CD4-positive, alpha-beta T cell treated with Interleukin-15 for 4 hours (primary cell): ENCODE results near the gene TSC1.

Experiments used
- DNase-seq: peaks from one replicate; pipeline ENCODE4 v3.0.0-alpha.2; 2020; ENCODE audit warnings: low spot score

The TSC1 gene

DNA sequence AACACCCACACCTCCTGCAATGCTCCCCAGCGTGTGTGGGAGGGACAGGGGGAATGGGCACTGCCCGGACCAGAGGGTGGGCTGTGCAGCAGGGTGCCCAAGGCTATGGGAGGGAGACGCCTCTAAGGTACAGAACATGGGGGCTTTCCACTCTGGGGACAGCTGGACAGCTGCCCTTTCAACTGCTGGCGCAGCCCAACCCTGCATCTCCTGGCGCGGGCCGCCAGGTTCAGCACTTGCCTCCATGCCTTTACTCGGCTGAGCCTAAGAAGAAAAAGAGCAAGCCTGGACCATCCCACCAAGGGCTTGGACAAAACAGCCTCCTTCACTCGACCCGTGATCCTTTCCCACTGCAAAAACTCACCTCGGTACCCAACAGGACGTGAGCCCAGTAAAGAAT, 81.3 kb downstream of the TSC1 start:
- DNase-seq: no peak

DNA sequence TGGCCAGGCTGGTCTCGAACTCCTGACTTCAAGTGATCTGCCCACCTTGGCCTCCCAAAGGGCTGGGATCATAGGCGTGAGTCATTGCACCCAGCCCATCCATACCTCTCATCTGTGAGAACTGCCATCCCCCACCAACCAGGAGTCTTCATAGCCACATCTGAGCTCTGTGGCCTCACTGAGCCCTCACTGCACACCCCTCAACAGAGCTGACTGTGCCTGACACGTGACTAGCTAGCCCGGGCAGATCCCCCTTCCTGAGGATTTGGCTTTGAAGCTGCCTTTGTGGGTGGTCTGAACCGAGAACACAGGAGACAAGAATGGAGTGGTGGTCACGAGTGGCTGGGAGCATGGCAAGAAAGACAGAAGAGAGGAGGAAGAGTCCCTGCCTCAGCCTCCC, 81.9 kb downstream of the TSC1 start:
- no peak for DNase-seq

DNA sequence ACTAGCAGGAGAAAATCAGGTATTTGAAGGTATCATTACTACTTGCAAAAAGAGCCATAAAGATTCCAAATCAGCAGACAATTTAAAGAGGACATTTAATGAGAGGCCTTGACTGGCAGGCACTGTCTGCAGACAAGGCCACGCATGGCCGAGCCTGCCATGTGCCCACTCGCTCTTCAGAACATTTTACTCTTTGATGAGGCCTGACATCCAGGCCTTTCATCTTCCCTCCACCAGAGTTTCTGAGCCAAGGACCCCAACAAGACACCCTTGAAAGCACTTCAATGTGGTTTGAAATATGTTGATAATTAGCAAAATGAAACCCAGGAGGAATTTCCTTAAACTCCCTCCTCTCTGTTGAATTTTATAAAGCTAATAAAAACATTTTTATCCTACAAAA, 82.8 kb downstream of the TSC1 start:
- no peak for DNase-seq

DNA sequence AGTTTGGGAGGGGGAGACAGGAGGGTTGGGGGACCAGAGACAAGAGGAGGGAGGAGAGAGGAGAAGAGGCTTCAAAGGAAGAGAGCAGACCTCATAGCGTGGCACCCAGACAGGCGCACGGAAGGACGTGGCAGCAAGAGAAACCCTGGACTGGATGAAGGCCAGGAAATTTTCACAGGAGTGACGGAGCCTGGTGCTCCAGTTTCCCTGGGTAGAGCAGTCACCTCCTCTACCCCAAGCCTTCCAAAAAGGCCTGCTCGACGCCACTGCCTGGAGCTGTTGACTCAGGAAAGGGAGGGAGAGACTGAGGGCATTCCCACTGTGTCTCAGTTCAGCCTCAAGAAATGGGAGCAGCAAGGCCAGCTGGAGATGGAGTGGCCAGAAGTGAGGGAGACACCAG, 85.7 kb downstream of the TSC1 start:
- no peak for DNase-seq

DNA sequence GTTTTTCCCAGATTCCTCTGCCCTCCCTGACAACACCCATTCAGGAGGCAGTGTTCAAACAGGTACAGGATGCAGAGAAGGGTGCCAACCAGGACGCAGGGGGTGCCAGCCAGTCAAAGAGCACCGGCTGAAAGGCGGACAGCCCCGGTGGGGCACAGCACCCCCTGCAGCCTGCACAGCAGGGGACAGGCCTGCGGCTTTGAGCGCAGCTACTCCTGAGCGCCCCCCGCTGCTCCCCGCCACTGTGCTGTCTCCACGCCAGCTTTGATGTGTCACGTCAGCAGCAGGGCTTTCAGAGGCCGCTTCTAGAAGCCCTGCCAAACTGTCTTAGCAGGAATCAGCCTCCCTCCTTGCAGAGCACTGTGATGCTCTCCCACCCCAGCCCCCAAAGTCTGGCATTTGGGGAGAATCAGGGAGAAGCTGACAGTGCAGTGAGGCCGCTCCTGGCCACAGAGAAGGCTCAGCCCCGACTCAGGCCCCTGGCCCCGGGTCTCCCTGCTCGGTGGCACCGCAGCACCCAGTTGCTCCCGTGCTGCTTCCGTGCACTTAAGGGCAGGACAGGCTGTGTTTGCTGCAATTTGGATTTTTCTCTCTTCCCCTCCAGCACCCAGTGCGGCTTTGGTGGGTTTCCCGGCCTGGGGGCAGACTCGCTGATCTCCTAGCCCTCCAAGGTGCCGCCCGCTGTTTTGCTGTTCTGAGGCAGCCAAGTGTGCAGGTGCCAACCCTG, 86.6 kb downstream of the TSC1 start:
- no peak for DNase-seq

DNA sequence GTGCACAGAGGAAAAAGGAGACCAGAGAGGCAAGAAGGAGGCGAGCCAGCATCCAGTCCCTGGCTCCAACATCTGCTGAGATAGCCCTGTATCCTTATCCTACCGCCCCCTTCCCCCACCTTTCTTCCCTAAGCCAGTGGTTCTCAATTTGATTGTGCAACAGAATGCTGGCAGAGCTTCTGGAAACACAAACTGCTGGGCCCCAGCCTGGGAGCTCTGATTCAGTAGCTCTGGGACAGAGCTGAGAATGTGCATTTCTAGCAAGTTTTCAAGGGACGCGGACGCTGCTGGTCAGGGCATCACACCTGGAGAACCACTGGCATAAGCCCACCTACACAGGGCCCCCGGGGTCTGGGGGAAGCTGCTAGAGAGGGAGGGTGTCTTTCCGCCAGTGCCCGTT, 87.4 kb downstream of the TSC1 start:
- DNase-seq: no peak

DNA sequence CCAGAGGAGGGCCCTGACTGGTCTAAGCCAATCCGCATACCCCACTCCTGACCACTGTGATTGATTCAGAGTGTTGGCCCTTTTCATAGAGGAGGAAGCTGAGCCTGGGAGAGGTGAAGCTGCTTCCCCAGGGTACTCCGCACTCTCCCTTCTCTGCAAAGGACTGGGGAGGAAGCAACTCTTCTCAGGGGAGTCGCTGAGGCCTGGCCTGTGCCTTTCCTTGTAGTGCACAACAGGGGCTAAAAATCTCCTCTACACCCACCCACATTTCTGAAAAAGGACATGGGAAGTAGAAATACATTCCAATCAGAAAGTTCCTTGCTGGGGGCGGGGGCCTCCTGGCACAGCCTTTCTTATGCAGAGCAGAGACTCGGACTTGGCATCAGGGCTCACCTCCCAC, 88.5 kb downstream of the TSC1 start:
- no peak for DNase-seq

DNA sequence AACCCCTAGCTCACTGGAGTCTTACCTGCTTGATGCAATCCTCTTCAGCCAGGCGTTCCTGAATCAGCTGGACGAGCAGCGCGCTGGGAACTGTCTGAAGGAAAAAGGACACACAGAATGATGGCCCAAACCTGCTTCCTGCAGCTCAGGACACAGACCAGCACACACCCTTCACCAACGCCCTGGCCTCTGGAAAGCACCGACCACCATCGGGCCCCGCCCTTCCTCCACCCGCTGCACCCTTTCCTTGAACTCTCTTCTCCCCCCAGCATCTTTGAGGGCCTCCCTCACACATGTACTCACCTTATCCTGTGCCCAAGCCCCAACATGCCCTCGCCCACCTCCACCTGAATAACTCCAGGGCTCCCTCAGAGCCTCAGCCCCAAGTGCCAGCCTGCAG, 89.6 kb downstream of the TSC1 start:
- no peak for DNase-seq

DNA sequence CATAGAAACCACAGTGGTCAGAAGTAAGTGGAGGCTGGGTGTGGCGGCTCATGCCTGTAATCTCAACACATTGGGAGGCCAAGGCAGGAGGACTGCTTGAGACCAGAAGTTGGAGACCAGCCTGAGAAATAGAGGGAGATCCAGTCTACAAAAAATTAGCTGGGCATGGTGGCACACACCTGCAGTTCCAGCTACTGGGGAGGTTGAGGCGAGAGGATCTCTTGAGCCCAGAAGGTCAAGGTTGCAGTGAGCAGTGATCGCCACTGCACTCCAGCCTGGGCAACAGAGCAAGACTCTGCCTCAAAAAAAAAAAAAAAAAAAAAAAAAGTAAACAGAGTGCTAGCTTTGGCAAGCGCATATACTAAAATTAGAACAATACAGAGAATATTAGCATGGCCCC, 90.9 kb downstream of the TSC1 start:
- DNase-seq: no peak

DNA sequence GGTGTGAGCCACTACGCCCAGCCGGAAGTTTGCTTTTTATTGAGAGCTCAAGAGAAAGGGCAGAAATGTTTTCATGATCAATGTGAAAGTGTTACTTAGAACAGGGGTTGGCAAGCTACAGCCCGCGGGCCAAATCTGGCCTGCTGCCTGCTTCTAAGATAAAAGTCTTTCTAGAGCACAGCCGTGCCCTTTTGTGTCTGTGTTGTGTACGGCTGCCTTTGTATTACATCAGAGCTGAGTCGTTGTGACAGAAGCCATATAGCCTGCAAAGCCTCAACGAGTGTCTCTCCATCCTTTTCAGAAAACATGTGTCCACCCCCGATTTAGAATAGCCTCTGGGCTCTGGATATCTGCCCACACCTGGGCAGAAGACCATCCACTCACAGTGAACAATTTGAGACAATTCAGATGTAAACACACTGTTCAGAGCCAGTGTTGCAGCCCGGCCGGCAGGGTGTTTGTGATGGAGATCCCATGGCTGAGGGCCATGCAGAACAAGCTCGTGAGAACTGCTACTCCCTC, 95.2 kb downstream of the TSC1 start:
- DNase-seq: no peak

DNA sequence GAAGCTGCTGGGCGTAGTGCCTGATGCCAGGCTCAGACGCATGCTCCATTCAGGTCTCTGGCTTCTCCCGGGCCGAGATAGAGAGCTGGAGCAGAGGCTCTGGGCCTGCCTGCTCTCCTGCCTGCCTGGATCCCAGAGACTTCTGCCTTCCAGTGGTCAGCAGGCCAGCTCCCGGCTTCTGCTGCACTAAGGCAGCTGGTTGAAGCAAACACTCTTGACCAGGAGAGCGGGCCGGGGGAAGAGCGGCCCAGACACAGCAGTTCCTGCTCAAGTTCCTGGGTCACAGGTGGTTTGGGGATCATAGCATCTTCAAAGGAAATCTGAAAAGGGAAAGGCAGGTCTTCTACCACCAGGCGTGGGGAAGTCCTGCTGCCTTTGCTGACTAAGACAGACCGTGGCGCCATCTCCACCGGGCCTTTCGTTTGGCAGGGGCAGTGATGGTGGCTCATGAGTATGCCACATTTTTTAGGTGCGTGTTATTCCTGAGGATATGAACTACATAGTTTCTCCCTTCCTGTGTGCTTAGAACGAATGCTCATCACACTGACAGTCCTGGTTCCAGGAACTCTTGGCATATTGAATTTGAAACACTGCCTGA, 97.4 kb downstream of the TSC1 start:
- no peak for DNase-seq

DNA sequence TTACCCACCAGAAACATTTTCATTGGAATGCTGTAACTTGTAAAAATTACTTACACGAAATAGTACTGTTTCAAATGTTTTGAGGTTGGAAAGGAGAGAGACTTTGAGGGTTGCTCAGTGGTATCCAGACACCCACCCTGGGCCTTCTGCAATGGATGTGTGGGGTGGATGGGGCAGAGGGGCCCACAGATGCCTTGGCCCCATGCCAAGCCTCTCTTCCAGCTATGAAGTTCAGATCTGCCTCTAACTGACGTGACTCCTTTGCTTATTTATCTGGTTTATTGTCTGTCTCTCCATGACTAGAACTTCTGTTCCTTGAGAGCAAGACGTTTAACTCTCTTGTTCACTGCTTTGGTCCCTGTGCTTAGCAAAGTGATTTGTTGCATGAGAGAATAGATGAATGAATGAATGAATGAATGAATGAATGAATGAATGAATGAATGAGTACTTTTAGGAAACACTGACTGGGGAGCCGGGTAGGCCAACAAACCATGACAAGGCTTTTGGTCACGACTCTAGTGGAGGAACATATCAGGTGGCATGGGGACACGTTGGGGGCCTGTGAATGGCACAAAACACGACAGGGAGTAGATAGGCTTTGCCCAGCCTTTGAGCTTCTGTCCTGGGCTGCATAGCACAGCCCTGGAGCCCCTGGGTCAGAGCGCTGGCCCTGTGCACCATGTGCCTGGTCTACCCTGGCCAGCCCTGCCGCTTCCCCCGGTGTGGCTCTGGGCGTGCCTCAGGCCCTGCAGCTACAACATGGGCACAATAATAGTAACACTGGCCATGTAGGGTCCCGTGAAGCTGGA, 98.1 kb downstream of the TSC1 start:
- DNase-seq: no peak

DNA sequence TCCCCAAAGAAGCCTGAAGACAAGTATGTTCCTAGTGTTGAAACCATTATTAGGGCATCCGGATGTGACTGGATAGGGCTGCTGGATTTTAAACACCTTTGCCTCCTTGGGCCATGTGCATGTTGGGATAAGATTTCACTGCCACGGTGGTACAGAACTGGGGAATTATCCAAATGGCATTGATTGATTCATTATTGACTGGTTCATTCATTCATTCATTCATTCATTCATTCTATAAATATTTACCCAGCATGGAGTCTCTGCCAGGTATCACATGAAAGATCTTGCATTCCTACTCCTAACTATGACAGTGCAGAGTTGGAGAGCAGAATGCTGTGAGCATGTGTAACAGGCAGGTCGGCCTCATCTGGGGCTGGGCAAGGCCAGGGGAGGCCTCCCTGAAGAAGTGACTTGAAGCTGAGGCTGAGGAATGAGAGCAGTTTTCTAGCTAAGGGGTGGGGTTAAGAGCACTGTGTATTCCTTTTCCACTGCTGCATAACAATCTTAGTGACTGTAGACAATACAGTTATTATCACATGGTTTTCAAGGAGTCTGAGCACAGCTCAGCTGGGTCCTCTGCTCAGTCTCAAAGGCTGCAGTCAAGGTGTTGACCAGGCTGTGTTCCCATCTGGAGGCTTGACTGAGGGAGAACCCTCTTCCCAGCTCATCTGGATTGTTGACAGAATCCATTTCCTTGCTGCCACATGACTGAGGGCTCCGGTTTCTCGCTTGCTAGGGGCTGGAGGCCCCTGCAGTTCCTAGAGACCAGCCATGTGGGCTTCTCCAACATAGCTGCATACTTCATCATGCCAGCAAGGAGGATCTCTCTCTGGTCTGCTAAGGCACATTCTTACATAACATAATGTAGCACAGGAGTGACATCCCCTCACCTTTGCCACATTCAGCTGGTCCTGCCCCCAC, 102.0 kb downstream of the TSC1 start:
- no peak for DNase-seq
